SK-N-SH (cell line): ENCODE results near the gene CABLES2.

Experiments used
- EP300 ChIP-seq, 2 experiments: IDR thresholded peaks; 2 replicates each; pipeline versions ENCODE4 v1.4.0 to v1.6.1; 2012; ENCODE audit warnings: borderline replicate concordance in 1 of 2, low read depth in 1 of 2, low read length in 1 of 2
- EZH2phosphoT487 ChIP-seq: fragments of 200-600 bp; sonication (generic); IDR thresholded peaks from 2 replicates; pipeline ENCODE4 v1.6.1; 2017; ENCODE audit warnings: low read depth, mixed run types, mild to moderate bottlenecking, antibody characterized with exemption, moderate library complexity, borderline replicate concordance
- FOXJ3 ChIP-seq: sonication (generic); formaldehyde crosslinking; IDR thresholded peaks from 2 replicates; pipeline ENCODE4 v1.5.1; 2020; ENCODE audit warnings: mild to moderate bottlenecking, missing genetic modification reagents
- FOXM1 ChIP-seq: IDR thresholded peaks from 2 replicates; pipeline ENCODE4 v1.4.0; 2012; ENCODE audit warnings: low read depth, mild to moderate bottlenecking
- GABPA ChIP-seq: IDR thresholded peaks from 2 replicates; pipeline ENCODE4 v1.4.0; 2012; ENCODE audit warnings: low read depth, mild to moderate bottlenecking
- SIN3A ChIP-seq: IDR thresholded peaks from 2 replicates; pipeline ENCODE4 v1.6.1; 2012; ENCODE audit warnings: low read depth, mild to moderate bottlenecking, low read length, moderate library complexity, borderline replicate concordance
- SMC3 ChIP-seq: IDR thresholded peaks from 2 replicates; pipeline ENCODE4 v1.6.1; 2012; ENCODE audit warnings: low read depth, low read length, improper control_type of control experiment
- TAF1 ChIP-seq: IDR thresholded peaks from 2 replicates; pipeline ENCODE4 v1.6.1; 2012; ENCODE audit warnings: low read depth, mild to moderate bottlenecking, low read length, moderate library complexity, borderline replicate concordance
- TEAD4 ChIP-seq: IDR thresholded peaks from 2 replicates; pipeline ENCODE4 v1.4.0; 2012; ENCODE audit warnings: mild to moderate bottlenecking, borderline replicate concordance; ENCODE audit not compliant: insufficient read depth
- TF ChIP-seq, protein P1 (sequence below): fragments of 200-600 bp; sonication (generic); IDR thresholded peaks from 2 replicates; pipeline ENCODE4 v1.6.1; 2017; ENCODE audit warnings: antibody characterized with exemption, mild to moderate bottlenecking, moderate library complexity
- TF ChIP-seq, protein P2 (sequence below): IDR thresholded peaks from 2 replicates; pipeline ENCODE4 v1.6.1; 2012; ENCODE audit warnings: mild to moderate bottlenecking, low read depth, low read length, moderate library complexity

DNA sequence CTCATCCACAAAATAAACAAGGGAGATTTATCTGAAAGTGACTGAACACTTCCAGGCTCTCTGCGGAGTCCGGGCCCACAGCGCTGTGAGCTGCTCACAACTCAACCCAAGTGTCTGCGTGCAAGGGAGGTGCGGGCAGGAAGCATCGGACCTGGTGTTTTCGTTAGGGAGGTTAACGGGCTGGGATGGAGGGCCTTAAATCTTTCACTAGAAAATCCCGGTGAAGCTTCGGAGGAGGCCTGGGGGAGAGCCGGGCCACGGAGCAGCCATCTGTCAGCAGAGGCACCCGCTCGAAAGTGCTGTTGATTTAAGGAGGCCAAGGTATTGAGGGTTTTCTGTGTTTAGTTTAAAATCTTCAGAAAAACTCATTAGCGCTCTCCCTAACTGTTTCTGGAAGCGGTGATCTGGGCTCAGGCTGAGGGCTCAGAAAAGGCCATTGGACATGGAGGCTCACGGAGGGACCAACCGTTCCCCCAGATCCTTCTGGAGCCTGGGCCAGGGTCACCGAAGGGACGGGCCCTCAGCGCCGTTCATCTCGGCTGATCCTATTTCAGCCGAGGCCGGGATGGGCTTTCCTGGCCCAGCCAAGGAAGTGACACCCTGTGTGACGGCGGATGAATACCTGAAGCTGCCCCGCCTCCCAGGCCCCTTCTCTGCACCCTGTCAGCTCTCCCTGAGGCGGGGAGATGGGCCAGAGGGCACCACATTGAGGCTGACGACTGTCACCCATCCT is 48.0 kb upstream of the CABLES2 start:
- TF ChIP-seq TAF1 (no peak), SIN3A (no peak), TEAD4 (no peak), EP300 (IDR thresholded peaks at IDR 0.05; ENCODE audit: borderline replicate concordance in 1 of 2, low read depth in 1 of 2, low read length in 1 of 2) (no peak), FOXJ3 (CRISPR knock-in tag) (no peak), EZH2phosphoT487 (no peak), GABPA (no peak), SMC3 (no peak), FOXM1 (no peak)
- TF ChIP-seq, protein P1, sequence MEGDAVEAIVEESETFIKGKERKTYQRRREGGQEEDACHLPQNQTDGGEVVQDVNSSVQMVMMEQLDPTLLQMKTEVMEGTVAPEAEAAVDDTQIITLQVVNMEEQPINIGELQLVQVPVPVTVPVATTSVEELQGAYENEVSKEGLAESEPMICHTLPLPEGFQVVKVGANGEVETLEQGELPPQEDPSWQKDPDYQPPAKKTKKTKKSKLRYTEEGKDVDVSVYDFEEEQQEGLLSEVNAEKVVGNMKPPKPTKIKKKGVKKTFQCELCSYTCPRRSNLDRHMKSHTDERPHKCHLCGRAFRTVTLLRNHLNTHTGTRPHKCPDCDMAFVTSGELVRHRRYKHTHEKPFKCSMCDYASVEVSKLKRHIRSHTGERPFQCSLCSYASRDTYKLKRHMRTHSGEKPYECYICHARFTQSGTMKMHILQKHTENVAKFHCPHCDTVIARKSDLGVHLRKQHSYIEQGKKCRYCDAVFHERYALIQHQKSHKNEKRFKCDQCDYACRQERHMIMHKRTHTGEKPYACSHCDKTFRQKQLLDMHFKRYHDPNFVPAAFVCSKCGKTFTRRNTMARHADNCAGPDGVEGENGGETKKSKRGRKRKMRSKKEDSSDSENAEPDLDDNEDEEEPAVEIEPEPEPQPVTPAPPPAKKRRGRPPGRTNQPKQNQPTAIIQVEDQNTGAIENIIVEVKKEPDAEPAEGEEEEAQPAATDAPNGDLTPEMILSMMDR, result no peak
- TF ChIP-seq, protein P2, sequence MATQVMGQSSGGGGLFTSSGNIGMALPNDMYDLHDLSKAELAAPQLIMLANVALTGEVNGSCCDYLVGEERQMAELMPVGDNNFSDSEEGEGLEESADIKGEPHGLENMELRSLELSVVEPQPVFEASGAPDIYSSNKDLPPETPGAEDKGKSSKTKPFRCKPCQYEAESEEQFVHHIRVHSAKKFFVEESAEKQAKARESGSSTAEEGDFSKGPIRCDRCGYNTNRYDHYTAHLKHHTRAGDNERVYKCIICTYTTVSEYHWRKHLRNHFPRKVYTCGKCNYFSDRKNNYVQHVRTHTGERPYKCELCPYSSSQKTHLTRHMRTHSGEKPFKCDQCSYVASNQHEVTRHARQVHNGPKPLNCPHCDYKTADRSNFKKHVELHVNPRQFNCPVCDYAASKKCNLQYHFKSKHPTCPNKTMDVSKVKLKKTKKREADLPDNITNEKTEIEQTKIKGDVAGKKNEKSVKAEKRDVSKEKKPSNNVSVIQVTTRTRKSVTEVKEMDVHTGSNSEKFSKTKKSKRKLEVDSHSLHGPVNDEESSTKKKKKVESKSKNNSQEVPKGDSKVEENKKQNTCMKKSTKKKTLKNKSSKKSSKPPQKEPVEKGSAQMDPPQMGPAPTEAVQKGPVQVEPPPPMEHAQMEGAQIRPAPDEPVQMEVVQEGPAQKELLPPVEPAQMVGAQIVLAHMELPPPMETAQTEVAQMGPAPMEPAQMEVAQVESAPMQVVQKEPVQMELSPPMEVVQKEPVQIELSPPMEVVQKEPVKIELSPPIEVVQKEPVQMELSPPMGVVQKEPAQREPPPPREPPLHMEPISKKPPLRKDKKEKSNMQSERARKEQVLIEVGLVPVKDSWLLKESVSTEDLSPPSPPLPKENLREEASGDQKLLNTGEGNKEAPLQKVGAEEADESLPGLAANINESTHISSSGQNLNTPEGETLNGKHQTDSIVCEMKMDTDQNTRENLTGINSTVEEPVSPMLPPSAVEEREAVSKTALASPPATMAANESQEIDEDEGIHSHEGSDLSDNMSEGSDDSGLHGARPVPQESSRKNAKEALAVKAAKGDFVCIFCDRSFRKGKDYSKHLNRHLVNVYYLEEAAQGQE, result no peak
